HCT116 (cell line): ENCODE measurements around the gene CDYL2. TPM values are rescaled to one million over a fixed set of nuclear protein-coding genes. Genes with fewer than 3 reads are reported as not detected.

Source experiments
- ATAC-seq: fragments of 200-7000 bp; cut with Tn5 transposase; 2 replicates; pipeline ENCODE4 v1.9.1; 2020; ENCODE audit warnings: mild to moderate bottlenecking, moderate library complexity
- BruUV-seq: library from RNA; stranded (reverse); fragments of 400-500 nt; replicated peaks from 2 replicates; lab custom pipeline; 2021; lab: Mats Ljungman, UMichigan
- CTCF ChIA-PET: fragments of 300-600 bp; sonication (Branson Sonifier 250); formaldehyde crosslinking; loops from one replicate; lab custom pipeline; 2021; ENCODE audit warnings: antibody characterized with exemption; lab: Charles Lee
- POLR2A ChIA-PET: fragments of 300-600, 350-600 bp; sonication (Branson Sonifier 250); formaldehyde crosslinking; loops from one replicate; lab custom pipeline; 2021; ENCODE audit warnings: antibody characterized with exemption; lab: Charles Lee
- RAD21 ChIA-PET, 2 experiments: fragments of 300-600 bp; sonication (Branson Sonifier 250); formaldehyde crosslinking; loops; one replicate each; lab custom pipeline; 2023; ENCODE audit warnings: low total read pairs in 2 of 2; ENCODE audit not compliant: uncharacterized antibody in 2 of 2, unreplicated experiment in 2 of 2, low non-redundant PET in 1 of 2; lab: Charles Lee
- DNase-seq: peaks from one replicate; pipeline ENCODE4 v3.0.0-alpha.2; 2010; ENCODE audit warnings: low read depth, low spot score
- H2AFZ ChIP-seq: fragments of 200-600 bp; shearing (Covaris generic), sonication (generic); 2 replicates; pipeline ENCODE4 v1.6.1; 2017; ENCODE audit warnings: low read depth, mixed run types, mixed read lengths, antibody characterized with exemption, low read length; ENCODE audit not compliant: poor library complexity, severe bottlenecking
- H3K27ac ChIP-seq: 2 replicates; pipeline ENCODE4 v1.5.1; 2012; ENCODE audit warnings: low read depth, low read length
- H3K27me3 ChIP-seq: fragments of 200-600 bp; sonication (generic); 2 replicates; pipeline ENCODE4 v1.6.1; 2016; ENCODE audit warnings: mixed run types, low read length, mixed read lengths; ENCODE audit not compliant: insufficient read depth
- H3K36me3 ChIP-seq, 2 experiments: fragments of 200-500 bp in 1 of 2; fragments of 200-600 bp in 1 of 2; sonication (Bioruptor generic) in 1 of 2; sonication (generic) in 1 of 2; 2 replicates each; pipeline versions ENCODE4 v1.5.1 to v1.6.1; 2014 to 2016; ENCODE audit warnings: low read length in 2 of 2, inconsistent platforms in 1 of 2, mixed read lengths in 1 of 2, mixed run types in 1 of 2; ENCODE audit not compliant: insufficient read depth in 2 of 2, control insufficient read depth in 1 of 2
- H3K4me1 ChIP-seq, 2 experiments: fragments of 200-600 bp in 1 of 2; sonication (generic) in 1 of 2; 2 replicates each; pipeline versions ENCODE4 v1.5.1 to v1.6.1; 2012 to 2017; ENCODE audit warnings: low read length in 2 of 2, inconsistent platforms in 1 of 2, mild to moderate bottlenecking in 1 of 2, mixed read lengths in 1 of 2, mixed run types in 1 of 2, moderate library complexity in 1 of 2; ENCODE audit not compliant: insufficient read depth in 2 of 2, control insufficient read depth in 1 of 2
- H3K4me2 ChIP-seq: fragments of 200-600 bp; sonication (generic); 2 replicates; pipeline ENCODE4 v1.6.1; 2017; ENCODE audit warnings: mixed run types, low read length, mixed read lengths
- H3K4me3 ChIP-seq, 2 experiments: fragments of 200-600 bp in 1 of 2; sonication (generic) in 1 of 2; replicated peaks in 1 of 2; 2 replicates each; pipeline ENCODE4 v1.5.1; 2011 to 2016; ENCODE audit warnings: low read length in 2 of 2, control low read depth in 1 of 2, low read depth in 1 of 2, mild to moderate bottlenecking in 1 of 2, mixed read lengths in 1 of 2, mixed run types in 1 of 2
- H3K79me2 ChIP-seq: fragments of 200-600 bp; sonication (generic); 2 replicates; pipeline ENCODE4 v1.6.1; 2017; ENCODE audit warnings: mild to moderate bottlenecking, mixed run types, low read length, moderate library complexity, mixed read lengths; ENCODE audit not compliant: insufficient read depth
- H3K9ac ChIP-seq: fragments of 200-600 bp; sonication (generic); 2 replicates; pipeline ENCODE4 v1.6.1; 2016; ENCODE audit warnings: low read length, mixed read lengths
- H3K9me2 ChIP-seq: fragments of 200-600 bp; sonication (generic), shearing (Covaris generic); 2 replicates; pipeline ENCODE4 v1.6.1; 2017; ENCODE audit warnings: mixed run types, mild to moderate bottlenecking, moderate library complexity; ENCODE audit not compliant: insufficient read depth
- H3K9me3 ChIP-seq, 2 experiments: fragments of 200-500 bp in 1 of 2; fragments of 200-600 bp in 1 of 2; sonication (Bioruptor generic) in 1 of 2; sonication (generic) in 1 of 2; 2 replicates each; pipeline ENCODE4 v1.6.1; 2014 to 2017; ENCODE audit warnings: low read length in 2 of 2, mixed read lengths in 2 of 2, inconsistent platforms in 1 of 2, low read depth in 1 of 2, mild to moderate bottlenecking in 1 of 2, mixed run types in 1 of 2, moderate library complexity in 1 of 2; ENCODE audit not compliant: control insufficient read depth in 1 of 2, insufficient read depth in 1 of 2
- H4K20me1 ChIP-seq: fragments of 200-600 bp; sonication (generic), shearing (Covaris generic); 2 replicates; pipeline ENCODE4 v1.6.1; 2017; ENCODE audit warnings: mixed run types, mild to moderate bottlenecking, moderate library complexity; ENCODE audit not compliant: insufficient read depth
- ATF3 ChIP-seq: IDR thresholded peaks from 2 replicates; pipeline ENCODE4 v1.6.1; 2012
- CEBPB ChIP-seq: IDR thresholded peaks from 2 replicates; pipeline ENCODE4 v1.6.1; 2012; ENCODE audit warnings: low read depth
- CTCF ChIP-seq, 3 experiments: fragments of 200-600 bp in 1 of 3; sonication (generic) in 1 of 3; IDR thresholded peaks in 2 of 3; conservative IDR thresholded peaks in 1 of 3; 2 replicates each; pipeline ENCODE4 v1.5.1; 2012 to 2017; ENCODE audit warnings: low read depth in 2 of 3, low read length in 2 of 3, antibody characterized with exemption in 1 of 3, borderline replicate concordance in 1 of 3, control low read depth in 1 of 3, mild to moderate bottlenecking in 1 of 3, mixed read lengths in 1 of 3, mixed run types in 1 of 3, moderate library complexity in 1 of 3; ENCODE audit not compliant: insufficient read depth in 1 of 3
- EGR1 ChIP-seq: IDR thresholded peaks from 2 replicates; pipeline ENCODE4 v1.6.1; 2012; ENCODE audit warnings: low read depth
- EZH2 ChIP-seq: fragments of 200-600 bp; sonication (generic); IDR thresholded peaks from 2 replicates; pipeline ENCODE4 v1.6.1; 2017; ENCODE audit warnings: antibody characterized with exemption, mixed run types
- EZH2phosphoT487 ChIP-seq: fragments of 200-600 bp; IDR thresholded peaks from 2 replicates; pipeline ENCODE4 v1.6.1; 2018; ENCODE audit warnings: antibody characterized with exemption, borderline replicate concordance
- JUND ChIP-seq: IDR thresholded peaks from 2 replicates; pipeline ENCODE4 v1.6.1; 2012
- MAX ChIP-seq: IDR thresholded peaks from 2 replicates; pipeline ENCODE4 v1.6.1; 2012
- POLR2A ChIP-seq: IDR thresholded peaks from 2 replicates; pipeline ENCODE4 v1.7.0; 2011; ENCODE audit warnings: borderline replicate concordance; ENCODE audit not compliant: insufficient read depth, insufficient read length; ENCODE audit errors: extremely low read depth
- RAD21 ChIP-seq: IDR thresholded peaks from 2 replicates; pipeline ENCODE4 v1.6.1; 2012; ENCODE audit warnings: low read depth, mild to moderate bottlenecking
- REST ChIP-seq: IDR thresholded peaks from 2 replicates; pipeline ENCODE4 v1.6.1; 2012; ENCODE audit warnings: low read depth
- SIN3A ChIP-seq: IDR thresholded peaks from 2 replicates; pipeline ENCODE4 v1.6.1; 2012; ENCODE audit warnings: low read depth
- SP1 ChIP-seq: IDR thresholded peaks from 2 replicates; pipeline ENCODE4 v1.6.1; 2012; ENCODE audit warnings: low read depth
- SRF ChIP-seq: IDR thresholded peaks from 2 replicates; pipeline ENCODE4 v1.6.1; 2012; ENCODE audit warnings: low read depth
- ZNF274 ChIP-seq: fragments of 200-500 bp; sonication (Bioruptor generic); IDR thresholded peaks from 2 replicates; pipeline ENCODE4 v1.6.1; 2014; ENCODE audit warnings: mild to moderate bottlenecking, low read depth, low read length, inconsistent platforms
- intact Hi-C: fragments of 100-400 bp; cut with micrococcal nuclease; formaldehyde crosslinking; loops from 2 replicates; pipeline ENCODE4 v1.10.0; 2022
- total RNA-seq: library from RNA; stranded (reverse); gene quantifications from one replicate; pipeline ENCODE4 v1.2.1, GENCODE V29; 2021; ENCODE audit not compliant: unreplicated experiment

The CDYL2 gene
- total RNA-seq, 1 experiment from 2014 or later, result 0.10 TPM

GRCh38 chr16:80735846-80736245 is 68.6 kb downstream of the CDYL2 start (continued):
- TF ChIP-seq REST (no peak), POLR2A (no peak)

GRCh38 chr16:80733407-80733806 is 71.0 kb downstream of the CDYL2 start:
- CTCF ChIA-PET, result no interaction called here
- intact Hi-C loops, result no loop called here
- Histone ChIP-seq H3K36me3 (no peaks in the 10 kb centered on the region), H3K27ac (no peak overlapping the region), H4K20me1 (no peaks in the 10 kb centered on the region), H3K4me3 (no peak overlapping the region), H2AFZ (no peak overlapping the region), H3K9me2 (no peaks in the 10 kb centered on the region), H3K4me1 (no peaks in the 10 kb centered on the region), H3K4me2 (no peak overlapping the region), H3K27me3 (no peaks in the 10 kb centered on the region), H3K79me2 (no peaks in the 10 kb centered on the region), H3K9me3 (no peaks in the 10 kb centered on the region), H3K9ac (no peak overlapping the region)
- TF ChIP-seq EZH2phosphoT487 (no peak), CEBPB (no peak), EGR1 (no peak), EZH2 (no peak), ATF3 (no peak), CTCF (IDR thresholded peaks at IDR 0.05 in 2 of 3, conservative IDR thresholded peaks at IDR 0.05 in 1 of 3; ENCODE audit: borderline replicate concordance in 1 of 3, insufficient read depth in 1 of 3, low read depth in 2 of 3, low read length in 2 of 3) (no peak), REST (no peak), MAX (no peak), SP1 (no peak), JUND (no peak), RAD21 (no peak), SRF (no peak), SIN3A (no peak), POLR2A (no peak), ZNF274 (no peak)
- POLR2A ChIA-PET, result no interaction called here
- ATAC-seq (no peak), DNase-seq (no peak)
- RAD21 ChIA-PET, result no interaction called here
- BruUV-seq, result no TSS peak
